IgD-negative memory B cell (primary cell): Measurements from ENCODE around the gene KIF25. TPM values are rescaled to one million over a fixed set of nuclear protein-coding genes. Genes with fewer than 3 reads are reported as not detected.

Experiments used
- H3K27ac Mint-ChIP-seq, 3 donors: one replicate each; pipeline ENCODE4 v1.8.0; 2020 to 2022; ENCODE audit warnings: mild to moderate bottlenecking in 3 of 3, mixed read lengths in 3 of 3, moderate library complexity in 1 of 3
- H3K27me3 Mint-ChIP-seq: one replicate; pipeline ENCODE4 v1.8.0; 2021; ENCODE audit warnings: mixed read lengths
- H3K36me3 Mint-ChIP-seq: one replicate; pipeline ENCODE4 v1.8.0; 2020; ENCODE audit warnings: mild to moderate bottlenecking, mixed read lengths
- H3K4me1 Mint-ChIP-seq, 3 donors: one replicate each; pipeline ENCODE4 v1.8.0; 2020 to 2022; ENCODE audit warnings: mixed read lengths in 3 of 3, mild to moderate bottlenecking in 1 of 3
- H3K4me3 Mint-ChIP-seq, 4 donors: one replicate each; pipeline ENCODE4 v1.8.0; 2020 to 2022; ENCODE audit warnings: mild to moderate bottlenecking in 4 of 4, mixed read lengths in 4 of 4, moderate library complexity in 3 of 4
- H3K9me3 Mint-ChIP-seq, 3 donors: one replicate each; pipeline ENCODE4 v1.8.0; 2020 to 2021; ENCODE audit warnings: mixed read lengths in 3 of 3, mild to moderate bottlenecking in 1 of 3
- polyA plus RNA-seq: library from polyadenylated mRNA; unstranded; fragments of 300-500 nt; fragmentation: Illumina TruSeq; gene quantifications from one replicate; pipeline ENCODE4 v1.2.3, GENCODE V29; 2021

The KIF25 gene
- polyA plus RNA-seq, 1 donor from 2014 or later, result not detected

- H3K27ac Mint-ChIP-seq, result no peak overlapping the region
- no peaks in the 10 kb centered on the region for H3K4me1 Mint-ChIP-seq
- no peaks in the 10 kb centered on the region for H3K36me3 Mint-ChIP-seq
- no peaks in the 10 kb centered on the region for H3K9me3 Mint-ChIP-seq
- H3K27me3 Mint-ChIP-seq, result no peaks in the 10 kb centered on the region
- H3K4me3 Mint-ChIP-seq, result no peak overlapping the region
Measured at GRCh38 chr6:168049277-168049676, 51.8 kb downstream of the KIF25 start.

DNA sequence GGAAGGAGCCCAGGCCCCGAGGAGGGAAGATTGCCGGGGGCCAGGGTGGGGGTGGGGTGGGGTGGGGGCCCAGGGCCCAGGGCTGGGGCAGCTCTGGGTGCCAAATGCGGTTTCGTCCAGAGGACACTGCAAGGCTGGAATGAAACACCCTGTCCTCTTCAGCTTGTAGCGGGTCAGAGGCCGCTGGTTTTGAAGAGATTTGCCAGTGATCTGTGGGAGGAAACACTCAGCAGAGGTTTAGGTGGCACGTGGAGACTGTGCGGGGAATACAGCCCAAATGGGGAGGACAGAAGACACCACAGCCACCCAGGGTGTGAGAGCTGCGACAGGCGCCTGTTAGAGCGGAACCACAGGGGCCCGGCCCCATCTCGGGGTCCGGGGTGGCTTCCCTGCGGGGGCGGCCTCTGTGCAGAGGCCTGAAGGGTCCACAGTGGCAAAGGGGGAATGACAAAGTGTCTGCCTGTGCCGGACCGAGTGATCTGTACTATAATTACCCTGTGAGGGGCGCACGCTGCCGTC is 52.3 kb downstream of the KIF25 start:
- Mint-ChIP-seq H3K9me3 (no peaks in the 10 kb centered on the region), H3K27ac (no peak overlapping the region), H3K4me1 (no peaks in the 10 kb centered on the region), H3K4me3 (no peak overlapping the region), H3K27me3 (no peaks in the 10 kb centered on the region), H3K36me3 (no peaks in the 10 kb centered on the region)

GRCh38 chr6:168050225-168050880 is 52.9 kb downstream of the KIF25 start:
- H3K27me3 Mint-ChIP-seq, result no peaks in the 10 kb centered on the region
- H3K4me3 Mint-ChIP-seq, result no peak overlapping the region
- H3K36me3 Mint-ChIP-seq, result no peaks in the 10 kb centered on the region
- no peaks in the 10 kb centered on the region for H3K9me3 Mint-ChIP-seq
- no peaks in the 10 kb centered on the region for H3K4me1 Mint-ChIP-seq
- no peak overlapping the region for H3K27ac Mint-ChIP-seq

- H3K27ac Mint-ChIP-seq, result no peak overlapping the region
- H3K4me1 Mint-ChIP-seq, result no peaks in the 10 kb centered on the region
- H3K4me3 Mint-ChIP-seq, result no peak overlapping the region
- no peaks in the 10 kb centered on the region for H3K27me3 Mint-ChIP-seq
- no peaks in the 10 kb centered on the region for H3K9me3 Mint-ChIP-seq
- no peaks in the 10 kb centered on the region for H3K36me3 Mint-ChIP-seq
Measured at GRCh38 chr6:168050881-168051586, 53.6 kb downstream of the KIF25 start.

DNA sequence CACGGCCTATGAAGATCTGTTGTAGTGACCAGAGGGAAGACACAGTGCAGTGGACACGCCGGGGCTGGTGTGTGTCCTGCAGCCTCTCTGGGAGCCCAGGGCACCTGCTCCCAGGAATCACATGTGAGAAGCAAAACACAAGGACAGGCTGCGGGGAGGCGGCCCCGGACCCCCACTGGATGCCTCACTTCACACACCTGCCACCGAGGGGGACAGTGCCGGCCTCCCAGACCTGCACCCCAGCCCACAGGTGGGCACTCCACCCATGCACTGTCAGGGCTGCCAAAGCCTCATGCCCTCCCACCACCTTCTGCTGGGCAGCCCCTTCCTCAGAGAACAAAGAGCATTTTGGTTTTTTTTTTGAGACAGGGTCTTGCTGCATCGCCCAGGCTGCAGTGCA is 54.2 kb downstream of the KIF25 start:
- no peaks in the 10 kb centered on the region for H3K36me3 Mint-ChIP-seq
- H3K4me1 Mint-ChIP-seq, result no peaks in the 10 kb centered on the region
- H3K27ac Mint-ChIP-seq, result no peak overlapping the region
- H3K4me3 Mint-ChIP-seq, result no peak overlapping the region
- H3K9me3 Mint-ChIP-seq, result no peaks in the 10 kb centered on the region
- no peaks in the 10 kb centered on the region for H3K27me3 Mint-ChIP-seq

GRCh38 chr6:168052291-168052891 is 54.9 kb downstream of the KIF25 start:
- no peaks in the 10 kb centered on the region for H3K27me3 Mint-ChIP-seq
- no peaks in the 10 kb centered on the region for H3K4me1 Mint-ChIP-seq

GRCh38 chr6:168053086-168053956 is 55.9 kb downstream of the KIF25 start:
- no peaks in the 10 kb centered on the region for H3K27me3 Mint-ChIP-seq
- H3K27ac Mint-ChIP-seq, result no peak overlapping the region
- no peaks in the 10 kb centered on the region for H3K36me3 Mint-ChIP-seq
- peak overlapping the region in 1 of 4 donors; percentile 43 for H3K4me3 Mint-ChIP-seq
- H3K4me1 Mint-ChIP-seq, result no peaks in the 10 kb centered on the region
- H3K9me3 Mint-ChIP-seq, result no peaks in the 10 kb centered on the region

More at GRCh38 chr6:168052291-168052891, 54.9 kb downstream of the KIF25 start:
- H3K4me3 Mint-ChIP-seq, result no peak overlapping the region
- H3K27ac Mint-ChIP-seq, result no peak overlapping the region
- H3K36me3 Mint-ChIP-seq, result no peaks in the 10 kb centered on the region
- no peaks in the 10 kb centered on the region for H3K9me3 Mint-ChIP-seq

DNA sequence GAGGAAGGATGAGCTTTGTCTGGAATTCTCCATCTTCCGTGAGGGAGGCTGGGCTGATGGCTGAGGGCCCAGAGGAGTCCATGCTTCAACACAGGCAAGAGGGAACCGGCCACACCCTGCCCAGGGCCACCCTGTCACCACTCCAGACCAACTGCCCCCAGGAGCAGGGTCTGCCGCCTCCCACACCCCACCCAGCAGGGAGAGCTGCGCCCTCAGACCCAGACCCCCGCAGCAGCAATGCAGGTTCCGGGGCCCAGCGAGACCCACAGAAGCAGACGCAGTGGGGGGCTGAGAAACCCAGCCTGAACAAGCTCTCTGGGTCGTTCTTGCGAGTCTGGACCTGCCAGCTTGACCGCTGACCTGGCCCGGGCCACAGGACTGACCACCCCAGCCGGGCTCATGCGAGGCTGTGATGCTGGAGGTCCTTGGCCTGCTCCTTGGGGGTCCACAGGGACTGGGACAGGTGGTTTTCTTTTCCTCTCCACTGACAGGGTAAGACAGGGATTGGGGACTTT is 56.5 kb downstream of the KIF25 start:
- H3K36me3 Mint-ChIP-seq, result no peaks in the 10 kb centered on the region
- no peaks in the 10 kb centered on the region for H3K27me3 Mint-ChIP-seq
- no peaks in the 10 kb centered on the region for H3K4me1 Mint-ChIP-seq
- H3K27ac Mint-ChIP-seq, result no peak overlapping the region
- H3K4me3 Mint-ChIP-seq, result no peak overlapping the region
- no peaks in the 10 kb centered on the region for H3K9me3 Mint-ChIP-seq

DNA sequence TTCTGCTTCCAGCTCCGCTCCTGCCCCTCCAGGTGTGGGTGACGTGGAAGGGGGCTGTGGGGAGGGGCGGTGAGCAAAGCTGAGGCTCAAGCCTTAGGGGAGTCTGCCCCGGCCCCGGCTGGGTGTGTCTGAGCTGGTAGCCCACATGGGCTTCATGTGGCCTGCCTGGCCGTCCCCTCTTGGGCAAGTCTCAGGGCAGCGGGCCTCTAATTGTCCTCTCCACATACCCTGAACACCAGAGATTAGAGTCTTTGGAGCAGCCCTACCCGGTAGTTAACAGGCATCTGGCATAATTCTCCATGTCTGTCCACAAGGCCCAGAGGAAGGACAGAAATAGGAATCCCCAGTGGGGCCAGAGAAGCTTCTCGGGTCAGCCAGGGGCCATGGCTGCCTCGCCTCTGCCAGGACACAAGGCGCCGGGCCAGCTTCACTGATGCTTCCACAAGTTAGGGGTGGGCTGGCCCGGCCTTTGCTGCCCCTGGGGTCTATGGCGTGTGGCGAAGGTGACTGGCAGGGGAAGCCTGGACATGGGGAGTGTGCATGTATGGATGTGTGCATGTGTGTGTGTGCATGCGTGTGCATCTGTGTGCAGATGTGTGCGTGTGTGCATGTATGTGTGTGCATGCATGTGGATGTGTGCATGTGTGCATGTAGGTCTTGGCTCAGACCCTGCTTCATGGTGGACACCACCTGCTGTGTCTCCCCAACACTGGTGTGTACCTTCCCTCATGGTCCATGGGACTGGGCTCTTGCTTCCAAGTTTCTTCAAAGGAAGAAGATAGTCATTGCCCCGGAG is 57.5 kb downstream of the KIF25 start:
- Mint-ChIP-seq H3K27ac (no peak overlapping the region), H3K27me3 (no peaks in the 10 kb centered on the region), H3K4me3 (no peak overlapping the region), H3K9me3 (no peaks in the 10 kb centered on the region), H3K4me1 (no peaks in the 10 kb centered on the region), H3K36me3 (no peaks in the 10 kb centered on the region)

DNA sequence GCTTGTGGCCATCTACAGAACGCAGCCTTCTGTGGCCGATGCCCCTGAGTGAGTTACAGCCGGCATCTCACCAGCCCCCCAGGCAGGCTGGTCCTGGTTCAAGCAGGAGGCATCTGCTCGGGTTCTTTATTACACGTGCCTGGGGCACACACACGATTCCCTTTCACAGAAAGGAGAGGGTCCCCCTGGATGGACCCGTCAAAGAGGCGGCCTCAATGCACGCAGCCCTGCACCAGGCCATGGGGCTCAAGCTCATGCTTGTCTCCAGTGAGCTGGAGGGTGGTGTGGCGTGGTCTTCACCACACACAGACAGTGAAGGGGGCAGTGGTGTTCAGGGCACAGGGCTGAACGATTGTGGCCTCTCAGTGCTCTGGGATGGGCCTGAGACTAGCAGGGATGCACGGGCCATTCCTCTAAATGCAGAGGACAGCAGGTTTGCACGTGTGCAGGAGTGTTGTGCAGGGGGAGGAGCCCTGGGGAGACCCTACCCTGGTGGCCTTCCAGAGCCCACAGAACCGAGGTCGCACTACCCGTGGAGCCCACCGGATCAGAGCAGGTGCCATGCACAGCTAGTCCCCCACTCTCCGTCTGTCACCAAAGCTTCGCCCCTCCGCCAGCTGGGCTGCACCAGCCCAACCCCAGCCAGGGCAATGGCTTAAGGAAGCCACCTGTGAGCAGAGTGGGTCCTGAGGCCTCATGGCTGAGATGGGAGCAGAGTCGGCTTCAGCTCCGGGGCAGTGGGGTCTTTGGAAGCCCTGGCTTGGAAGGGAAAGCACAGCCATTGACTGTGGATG is 58.4 kb downstream of the KIF25 start:
- Mint-ChIP-seq H3K9me3 (no peaks in the 10 kb centered on the region), H3K27me3 (no peaks in the 10 kb centered on the region), H3K4me1 (no peaks in the 10 kb centered on the region), H3K4me3 (no peak overlapping the region), H3K27ac (no peak overlapping the region), H3K36me3 (peaks cover under 1% of the 10 kb centered on the region)

- H3K4me1 Mint-ChIP-seq, result no peaks in the 10 kb centered on the region
- H3K36me3 Mint-ChIP-seq, result peaks cover 2% of the 10 kb centered on the region
- H3K9me3 Mint-ChIP-seq, result no peaks in the 10 kb centered on the region
- H3K27me3 Mint-ChIP-seq, result no peaks in the 10 kb centered on the region
- H3K27ac Mint-ChIP-seq, result no peak overlapping the region
- H3K4me3 Mint-ChIP-seq, result no peak overlapping the region
Measured at GRCh38 chr6:168056892-168057527, 59.5 kb downstream of the KIF25 start.

DNA sequence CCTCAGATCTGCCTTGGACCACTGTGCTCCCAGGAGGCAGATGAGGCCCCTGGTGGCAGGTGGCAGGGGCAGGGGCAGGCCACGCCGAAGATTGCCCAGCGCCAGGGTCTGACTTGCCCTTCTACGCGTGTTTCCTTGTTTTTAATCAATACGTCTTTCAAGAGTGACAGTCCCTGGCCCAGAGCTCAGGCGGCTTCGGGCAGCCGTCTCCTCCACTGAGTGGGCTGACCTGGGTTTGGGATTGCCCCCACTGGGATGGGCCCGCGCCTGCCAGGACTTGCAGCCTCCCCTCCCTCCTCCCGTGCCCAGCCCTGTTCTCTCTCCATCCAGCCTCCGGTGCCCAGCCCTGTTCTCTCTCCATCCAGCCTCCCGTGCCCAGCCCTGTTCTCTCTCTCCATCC is 60.4 kb downstream of the KIF25 start:
- H3K27ac Mint-ChIP-seq, result no peak overlapping the region
- H3K4me1 Mint-ChIP-seq, result no peaks in the 10 kb centered on the region

More for the DNA sequence above, 60.4 kb downstream of the KIF25 start:
- Mint-ChIP-seq H3K4me3 (no peak overlapping the region), H3K27me3 (no peaks in the 10 kb centered on the region), H3K9me3 (no peaks in the 10 kb centered on the region), H3K36me3 (peaks cover 2% of the 10 kb centered on the region)
